Testis (tissue), 3 donors: ENCODE measurements around the gene MSH6. TPM values are rescaled to one million over a fixed set of nuclear protein-coding genes. Genes with fewer than 3 reads are reported as not detected.

Source experiments
- DNase-seq: peaks from one replicate; pipeline ENCODE4 v3.0.0-alpha.2; 2019
- H3K27ac ChIP-seq, 2 donors: fragments of 200-600 bp; sonication (generic); one replicate each; pipeline ENCODE4 v1.5.1; 2019
- H3K27me3 ChIP-seq: fragments of 200-600 bp; sonication (generic); one replicate; pipeline ENCODE4 v1.5.1; 2019
- H3K36me3 ChIP-seq: fragments of 200-600 bp; sonication (generic); one replicate; pipeline ENCODE4 v1.5.1; 2017; ENCODE audit warnings: low read depth; ENCODE audit errors: missing control alignments
- H3K4me1 ChIP-seq: fragments of 200-600 bp; sonication (generic); one replicate; pipeline ENCODE4 v1.5.1; 2019
- H3K4me3 ChIP-seq, 2 donors: fragments of 200-600 bp; sonication (generic); one replicate each; pipeline ENCODE4 v1.5.1; 2017 to 2019
- H3K9me3 ChIP-seq: fragments of 200-600 bp; sonication (generic); one replicate; pipeline ENCODE4 v1.5.1; 2017
- CTCF ChIP-seq, 3 experiments: fragments of 450-650 bp in 2 of 3; fragments of 200-600 bp in 1 of 3; sonication (generic) in 1 of 3; IDR thresholded peaks; one replicate each; pipeline ENCODE4 v1.5.1; 2016 to 2019; ENCODE audit warnings: antibody characterized with exemption in 3 of 3, mild to moderate bottlenecking in 2 of 3, moderate library complexity in 1 of 3
- POLR2A ChIP-seq: fragments of 450-650 bp; IDR thresholded peaks from one replicate; pipeline ENCODE4 v1.6.1; 2017; ENCODE audit warnings: antibody characterized with exemption, mild to moderate bottlenecking, moderate library complexity
- WGBS, 2 donors: methylation state at CpG; one replicate each; pipeline ENCODE4 v1.1.5; 2018; 5-methylcytosine and 5-hydroxymethylcytosine counted together
- intact Hi-C: fragments of 100-400 bp; cut with DNase I; formaldehyde crosslinking; loops from one replicate; pipeline ENCODE4 v1.15.1; 2023; ENCODE audit warnings: low total_unique reads
- polyA plus RNA-seq: library from polyadenylated mRNA; stranded (reverse); fragments of 350-450 nt; fragmentation: Illumina TruSeq; extraction: RNeasy Lipid Tissue Mini Kit (QIAGEN cat#74804); gene quantifications from one replicate; pipeline ENCODE4 v1.2.3, GENCODE V29; 2014; ENCODE audit warnings: low read depth, low replicate concordance; ENCODE audit not compliant: insufficient read depth
- total RNA-seq, 2 donors: library from RNA; depleted of rRNA; stranded (reverse); fragments of >200 nt; gene quantifications; one replicate each; pipeline ENCODE4 v1.2.3, GENCODE V29; 2016

MSH6 gene
- total and polyA plus RNA-seq, 3 donors from 2014 or later = 84.9 to 136 (median 107) TPM

DNA sequence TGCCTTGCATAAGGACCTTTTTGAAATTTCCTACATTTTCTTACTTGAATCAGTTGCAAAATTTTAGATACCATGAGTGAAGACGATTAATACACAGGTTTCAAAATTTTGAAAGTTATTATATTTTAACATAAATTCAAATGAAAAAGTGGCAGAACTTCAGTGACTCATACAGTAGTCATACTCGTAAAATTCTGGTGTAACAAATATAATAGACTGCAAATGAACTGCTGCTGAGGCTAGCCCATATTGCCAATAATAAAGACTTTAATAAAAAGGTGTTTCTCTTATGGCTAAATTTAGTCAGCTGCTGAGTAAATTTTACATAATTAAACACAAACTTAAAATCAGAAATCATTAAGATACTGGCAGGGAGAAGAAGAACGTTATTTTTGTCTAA lies 36.9 kb downstream of the MSH6 start:
- H3K9me3 ChIP-seq = no peaks in the 10 kb centered on the region
- DNase-seq = no peak
- H3K27me3 ChIP-seq = no peaks in the 10 kb centered on the region
- TF ChIP-seq CTCF (IDR thresholded peaks at IDR 0.05) (no peak), POLR2A (no peak)
- no peaks in the 10 kb centered on the region for H3K36me3 ChIP-seq
- H3K4me3 ChIP-seq = no peak overlapping the region
- WGBS, 2 donors = 88 to 95% methylated on average over 3 of the region's 3 CpGs
- intact Hi-C loops = no loop called here
- no peak overlapping the region for H3K27ac ChIP-seq
- H3K4me1 ChIP-seq = no peaks in the 10 kb centered on the region

DNA sequence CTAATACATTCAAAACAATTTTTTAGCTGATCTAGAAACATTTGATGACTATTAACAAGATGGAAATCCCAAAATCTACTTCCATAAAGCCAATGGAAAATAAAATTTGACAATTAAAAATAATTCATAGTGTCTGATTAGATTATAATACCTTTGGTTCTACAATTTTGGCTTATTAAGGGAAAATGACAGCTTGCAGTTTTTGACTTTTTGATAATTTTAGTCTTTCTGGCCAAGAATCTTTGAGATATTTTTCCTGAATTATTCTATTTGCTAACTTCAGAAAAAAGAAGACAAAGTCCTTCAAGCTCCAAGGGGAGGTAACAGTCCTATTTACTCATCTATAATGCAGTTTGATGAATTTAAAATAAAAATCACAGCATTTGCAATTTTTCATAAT lies 39.6 kb downstream of the MSH6 start:
- intact Hi-C loops = no loop called here
- Histone ChIP-seq H3K27me3 (no peaks in the 10 kb centered on the region), H3K36me3 (no peaks in the 10 kb centered on the region), H3K4me1 (no peaks in the 10 kb centered on the region), H3K4me3 (no peak overlapping the region), H3K9me3 (no peaks in the 10 kb centered on the region), H3K27ac (no peak overlapping the region)
- TF ChIP-seq POLR2A (no peak), CTCF (IDR thresholded peaks at IDR 0.05) (no peak)
- DNase-seq = no peak

GRCh38 chr2:47833516-47833968 lies 50.6 kb downstream of the MSH6 start:
- 93 to 96% methylated on average over 2 of the region's 2 CpGs for WGBS, 2 donors
- TF ChIP-seq CTCF (IDR thresholded peaks at IDR 0.05) (no peak), POLR2A (no peak)

GRCh38 chr2:47838249-47838648 lies 55.3 kb downstream of the MSH6 start:
- Histone ChIP-seq H3K4me3 (no peak overlapping the region), H3K27me3 (no peaks in the 10 kb centered on the region), H3K27ac (no peak overlapping the region), H3K4me1 (no peaks in the 10 kb centered on the region), H3K9me3 (no peaks in the 10 kb centered on the region), H3K36me3 (no peaks in the 10 kb centered on the region)
- DNase-seq = no peak
- intact Hi-C loops = no loop called here
- TF ChIP-seq CTCF (IDR thresholded peaks at IDR 0.05) = no peak
- no peak for TF ChIP-seq POLR2A
- WGBS, 2 donors = 87 to 94% methylated on average over 1 of the region's 1 CpG

More at GRCh38 chr2:47833516-47833968, 50.6 kb downstream of the MSH6 start:
- DNase-seq = no peak
- H3K27ac ChIP-seq = no peak overlapping the region
- H3K4me1 ChIP-seq = no peaks in the 10 kb centered on the region
- H3K9me3 ChIP-seq = no peaks in the 10 kb centered on the region
- intact Hi-C loops = no loop called here
- H3K27me3 ChIP-seq = no peaks in the 10 kb centered on the region
- H3K36me3 ChIP-seq = no peaks in the 10 kb centered on the region
- no peak overlapping the region for H3K4me3 ChIP-seq

DNA sequence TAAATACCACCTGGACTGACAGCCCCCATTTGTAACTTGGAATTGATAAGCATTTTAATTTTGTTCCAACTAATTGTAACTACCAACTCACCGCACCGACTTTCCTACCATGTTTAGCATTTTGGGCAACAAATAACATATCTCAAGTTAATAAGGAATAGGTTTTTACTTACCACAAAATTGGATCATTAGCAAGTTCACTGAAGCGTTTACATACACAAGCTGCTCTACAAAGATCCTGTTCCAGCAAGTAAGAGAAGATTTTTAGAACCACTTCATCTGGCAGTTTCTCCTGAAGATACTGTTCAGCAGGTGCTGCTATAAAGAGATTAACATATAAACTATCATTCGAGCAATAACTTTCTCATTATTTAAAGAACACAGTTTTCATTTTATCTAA lies 55.7 kb downstream of the MSH6 start:
- TF ChIP-seq POLR2A (no peak), CTCF (IDR thresholded peaks at IDR 0.05) (no peak)
- no peaks in the 10 kb centered on the region for H3K36me3 ChIP-seq
- no peaks in the 10 kb centered on the region for H3K27me3 ChIP-seq
- H3K27ac ChIP-seq = no peak overlapping the region
- no peak overlapping the region for H3K4me3 ChIP-seq
- 78 to 85% methylated on average over 4 of the region's 4 CpGs for WGBS, 2 donors
- no peaks in the 10 kb centered on the region for H3K4me1 ChIP-seq
- intact Hi-C loops = no loop called here
- H3K9me3 ChIP-seq = no peaks in the 10 kb centered on the region
- no peak for DNase-seq
